Endometrial microvascular endothelial cells (primary cell): ENCODE measurements around the gene ATP10A. TPM values are rescaled to one million over a fixed set of nuclear protein-coding genes. Genes with fewer than 3 reads are reported as not detected.
"Not testable (repeated sequence)": the region's sequence is repeated elsewhere in the genome, so short reads cannot be mapped to it uniquely, and the experiment has no call there.

Source experiments
- in situ Hi-C: cut with HindIII; loops from 2 replicates; pipeline ENCODE4 v1.10.0; 2017; ENCODE audit warnings: low sequenced_read_pairs, low pct_unique_long_range_greater_than_20kb; ENCODE audit errors: inconsistent ontology term
- total RNA-seq: library from RNA; depleted of rRNA; stranded (reverse); fragments of >200 nt; gene quantifications from one replicate; pipeline ENCODE4 v1.2.3, GENCODE V29; 2015; ENCODE audit errors: inconsistent ontology term

Gene ATP10A
- total RNA-seq, 1 donor from 2014 or later, result 0.09 TPM

- in situ Hi-C loops, result no loop called here
Observed at GRCh38 chr15:25664761-25665160, 198.4 kb downstream of the ATP10A start.

DNA sequence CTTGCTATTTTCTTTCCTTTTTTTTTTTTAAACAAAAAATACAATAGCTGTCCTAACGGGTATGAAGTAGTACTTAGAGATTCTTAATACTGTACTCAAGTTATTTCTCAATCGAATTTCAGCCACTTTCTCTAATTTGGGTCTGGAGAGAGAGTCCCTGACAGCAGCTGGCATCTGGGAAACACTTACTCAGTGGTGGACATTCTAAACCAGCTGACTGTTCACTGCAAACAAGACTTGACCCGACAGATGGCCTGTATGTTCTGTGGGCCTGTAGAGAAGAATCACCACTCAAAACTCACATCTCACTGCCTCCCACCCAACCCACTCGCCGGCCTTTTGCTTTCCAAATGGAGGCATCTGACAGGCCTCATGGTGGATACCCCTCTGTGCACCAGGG is 199.6 kb downstream of the ATP10A start:
- in situ Hi-C loops, result no loop called here

DNA sequence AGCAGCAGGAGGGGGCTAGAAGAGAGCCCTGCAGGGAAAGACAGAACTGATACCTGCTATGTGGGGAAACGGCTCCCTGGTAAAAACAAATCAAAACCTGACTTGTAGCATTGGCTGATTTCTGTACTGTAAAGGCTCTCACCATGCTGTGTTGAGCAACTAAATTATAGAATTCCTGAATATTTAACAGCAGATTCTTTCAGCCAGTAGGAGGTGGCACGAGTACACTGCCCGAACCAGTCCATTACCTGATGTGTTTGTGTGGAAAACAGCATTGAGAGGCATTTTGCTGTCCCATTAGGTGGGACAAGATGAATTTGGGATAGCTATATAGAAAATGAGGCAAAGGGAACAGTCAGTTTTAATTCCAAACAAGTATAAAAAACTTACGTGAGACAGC is 201.2 kb downstream of the ATP10A start:
- in situ Hi-C loops, result no loop called here

DNA sequence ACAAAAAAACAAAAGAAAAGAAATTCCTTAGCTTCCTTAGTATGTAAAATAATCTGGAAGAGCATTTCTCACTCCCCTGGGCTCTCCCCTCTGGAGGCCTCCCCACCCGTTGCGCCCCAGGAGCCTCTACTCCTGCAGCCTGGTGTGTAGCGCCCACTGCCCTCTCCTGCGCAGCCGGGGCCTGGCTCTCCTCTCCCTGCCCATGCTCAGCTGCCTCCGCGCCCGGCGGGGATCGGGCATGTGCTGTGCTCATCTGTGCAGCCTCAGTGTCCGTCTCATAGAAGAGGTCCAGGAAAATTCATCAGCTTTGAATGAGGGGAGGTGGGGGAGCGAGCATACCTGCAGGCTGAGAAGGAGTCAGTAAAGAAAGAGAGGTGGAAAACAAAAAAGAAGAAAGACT is 203.9 kb downstream of the ATP10A start:
- in situ Hi-C loops, result no loop called here

GRCh38 chr15:25658560-25658959 is 204.6 kb downstream of the ATP10A start:
- in situ Hi-C loops, result no loop called here

- in situ Hi-C loops, result no loop called here
Observed at GRCh38 chr15:25655207-25655948, 207.7 kb downstream of the ATP10A start.

GRCh38 chr15:25653371-25653770 is 209.8 kb downstream of the ATP10A start:
- in situ Hi-C loops, result no loop called here

DNA sequence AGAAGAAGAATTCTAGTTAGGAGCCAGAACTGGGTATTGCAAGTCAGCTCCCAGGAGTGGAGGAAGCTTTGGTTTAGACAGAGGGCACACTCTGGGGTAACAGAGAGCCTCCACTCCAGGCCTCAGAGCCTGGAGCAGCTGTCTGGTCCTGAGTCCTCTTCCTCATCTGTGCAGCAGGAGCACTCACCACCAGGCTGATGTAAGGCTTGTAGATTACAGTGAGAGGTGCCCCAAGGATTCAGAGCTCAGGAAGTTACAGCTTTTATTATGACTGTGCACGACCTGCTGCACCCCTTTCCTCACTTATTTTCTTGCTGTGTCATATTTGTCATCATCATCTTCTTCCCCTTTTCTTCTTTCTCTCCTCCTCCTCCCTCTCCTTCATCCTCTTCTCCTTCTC is 210.4 kb downstream of the ATP10A start:
- in situ Hi-C loops, result no loop called here

DNA sequence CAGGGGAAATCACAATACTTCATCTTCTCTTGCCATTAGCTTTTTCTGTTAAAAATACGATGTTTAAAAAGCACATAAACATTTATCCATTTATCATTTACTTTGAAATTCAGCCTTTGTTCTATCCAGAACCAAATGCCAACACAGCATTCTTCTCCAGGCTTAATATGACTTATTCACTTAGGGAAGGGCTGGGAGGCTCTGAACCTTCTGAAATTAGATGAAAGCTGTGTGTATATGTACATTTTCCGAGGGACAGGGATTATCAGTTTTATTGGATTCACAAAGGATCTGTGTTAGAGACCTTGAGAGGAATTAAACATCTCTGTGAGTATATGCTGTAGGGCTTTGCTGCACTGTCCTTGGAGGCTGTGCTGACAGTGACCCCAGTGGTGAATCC is 213.7 kb downstream of the ATP10A start:
- in situ Hi-C loops, result no loop called here

GRCh38 chr15:25643120-25643519 is 220.0 kb downstream of the ATP10A start:
- in situ Hi-C loops, result no loop called here

GRCh38 chr15:25641762-25642161 is 221.4 kb downstream of the ATP10A start:
- in situ Hi-C loops, result no loop called here

DNA sequence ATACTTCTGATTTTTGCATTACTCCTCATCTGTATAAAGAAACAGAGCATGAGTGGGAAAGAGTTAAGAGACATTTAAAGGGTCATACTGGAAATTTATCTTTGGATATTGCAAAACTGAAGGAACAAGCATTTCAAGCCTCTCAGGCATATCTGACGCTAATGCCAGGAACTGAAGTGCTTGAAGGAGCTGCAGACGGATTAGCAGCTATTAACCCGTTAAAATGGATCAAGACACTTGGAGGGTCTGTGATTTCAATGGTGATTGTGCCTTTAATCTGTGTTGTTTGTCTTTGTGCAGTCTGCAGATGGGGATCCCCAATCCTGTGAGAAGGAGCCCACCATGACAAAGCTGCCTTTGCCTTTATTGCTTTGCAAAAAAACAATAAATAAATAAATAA is 221.8 kb downstream of the ATP10A start:
- in situ Hi-C loops, result no loop called here

DNA sequence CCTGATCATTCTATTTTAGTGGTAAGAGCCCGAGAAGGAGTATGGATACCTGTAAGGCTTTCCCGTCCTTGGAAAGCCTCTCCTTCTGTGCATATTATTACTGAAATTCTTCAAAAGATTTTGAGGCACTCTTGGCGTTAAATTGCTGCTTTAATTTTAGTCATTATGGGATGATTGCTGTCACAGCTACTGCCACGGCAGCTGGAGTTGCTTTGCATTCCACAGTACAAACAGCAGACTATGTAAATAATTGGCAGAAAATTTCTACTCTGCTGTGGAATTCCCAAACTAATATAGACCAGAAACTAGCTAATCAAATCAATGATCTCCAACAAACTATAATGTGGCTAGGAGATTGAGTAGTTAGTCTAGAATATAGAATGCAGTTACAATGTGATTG is 222.2 kb downstream of the ATP10A start:
- in situ Hi-C loops, result not testable (repeated sequence)

- in situ Hi-C loops, result no loop called here
Observed at GRCh38 chr15:25640381-25640780, 222.7 kb downstream of the ATP10A start.

DNA sequence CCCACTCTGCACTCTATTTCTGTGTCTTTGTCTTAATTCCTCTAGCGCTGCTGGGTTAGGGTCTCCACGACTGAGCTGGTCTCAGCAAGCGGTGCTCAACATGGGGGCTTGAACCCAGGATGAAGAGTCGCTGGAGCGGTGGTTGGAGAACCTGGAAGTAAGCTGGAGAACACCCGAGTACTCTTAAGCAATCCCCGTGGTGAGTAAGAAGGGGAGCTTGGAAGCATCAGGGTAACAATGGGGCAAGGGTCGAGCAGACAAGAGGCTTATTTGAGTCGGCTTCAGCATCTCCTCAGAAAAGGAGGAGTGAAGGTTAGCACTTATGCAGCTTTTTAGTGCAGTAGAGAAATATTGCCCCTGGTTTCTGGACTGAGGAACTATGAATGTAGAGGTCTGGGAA is 226.6 kb downstream of the ATP10A start:
- in situ Hi-C loops, result not testable (repeated sequence)

DNA sequence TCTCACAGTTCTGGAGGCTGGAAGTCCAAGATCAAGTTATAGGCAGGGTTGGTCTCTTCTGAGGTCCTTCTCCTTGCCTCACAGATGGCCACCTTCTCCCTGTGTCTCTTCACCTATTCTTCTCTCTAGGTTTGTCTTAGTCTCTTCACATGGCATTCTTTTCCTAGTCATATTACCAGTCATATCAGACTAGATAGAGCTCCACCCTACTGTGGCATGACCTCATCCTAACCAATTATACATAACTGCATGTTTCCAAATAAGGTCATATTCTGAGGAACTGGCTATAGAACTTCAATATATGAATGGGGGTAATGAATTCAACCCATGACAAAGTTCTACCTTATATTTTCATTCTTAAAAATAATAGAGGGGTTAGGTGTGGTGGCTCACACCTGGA is 227.9 kb downstream of the ATP10A start:
- in situ Hi-C loops, result no loop called here

DNA sequence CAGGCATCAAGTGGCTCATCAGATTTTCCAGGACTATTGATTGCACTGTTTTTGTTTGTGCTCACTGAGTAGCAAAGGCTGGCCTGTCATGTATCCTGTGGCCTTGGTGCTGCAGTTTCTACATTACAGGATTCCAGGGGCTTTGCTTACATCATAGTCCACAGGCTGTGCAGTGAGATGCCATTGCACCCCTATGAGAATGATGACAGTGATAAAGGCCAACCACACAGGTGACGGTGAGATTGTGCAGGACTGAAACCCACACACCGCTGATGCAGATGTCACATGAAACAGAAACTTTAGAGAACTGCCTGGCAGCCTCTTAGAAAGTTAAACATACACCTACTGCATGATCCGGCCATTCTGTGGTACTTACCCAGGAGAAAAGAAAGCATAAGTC is 229.3 kb downstream of the ATP10A start:
- in situ Hi-C loops, result no loop called here

DNA sequence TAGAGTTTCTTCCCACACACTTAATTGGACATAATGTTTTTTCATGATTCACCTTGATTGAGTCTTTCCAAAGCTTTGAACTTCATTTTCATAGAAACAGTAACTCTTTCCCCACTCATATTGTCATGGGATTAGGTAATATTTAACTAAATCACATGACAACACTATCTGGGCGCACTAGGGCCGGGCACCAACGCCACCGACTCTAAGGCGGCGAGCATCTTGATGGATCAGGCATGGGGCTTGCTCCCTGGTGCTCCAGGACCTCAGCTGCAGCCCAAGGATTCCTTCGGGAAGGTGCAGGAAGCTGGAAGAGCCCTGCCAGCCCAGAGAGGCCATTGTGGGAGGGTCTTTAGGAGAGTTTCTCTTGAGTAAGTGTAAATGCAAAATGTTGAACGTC is 231.2 kb downstream of the ATP10A start:
- in situ Hi-C loops, result no loop called here
